Right cardiac atrium (tissue), 5 donors: ENCODE measurements around the gene THADA. TPM values are rescaled to one million over a fixed set of nuclear protein-coding genes. Genes with fewer than 3 reads are reported as not detected.

Source experiments
- ATAC-seq, 2 donors: fragments of 200-7000 bp; cut with Tn5 transposase; one replicate each; pipeline versions ENCODE4 v1.8.0 to v1.9.1; 2020; ENCODE audit warnings: moderate library complexity in 2 of 2, mild to moderate bottlenecking in 1 of 2
- DNase-seq, 3 donors: peaks; one replicate each; pipeline ENCODE4 v3.0.0-alpha.2; 2020
- H3K27ac ChIP-seq: one replicate; pipeline ENCODE4 v1.5.1; 2013; ENCODE audit warnings: mild to moderate bottlenecking, low read length, control low read depth, moderate library complexity
- H3K27me3 ChIP-seq: one replicate; pipeline ENCODE4 v1.6.1; 2013; ENCODE audit not compliant: control insufficient read depth, insufficient read depth
- H3K4me1 ChIP-seq: one replicate; pipeline ENCODE4 v1.6.1; 2013; ENCODE audit warnings: low read length; ENCODE audit not compliant: control insufficient read depth, insufficient read depth
- H3K4me3 ChIP-seq: one replicate; pipeline ENCODE4 v1.5.1; 2013; ENCODE audit warnings: low read length, control low read depth
- H3K9me3 ChIP-seq: one replicate; pipeline ENCODE4 v1.6.1; 2013; ENCODE audit warnings: low read length; ENCODE audit not compliant: control insufficient read depth
- WGBS: extraction: QIAGEN DNeasy Blood & Tissue Kit; methylation state at CpG from one replicate; pipeline ENCODE4 v1.1.7; 2013; 5-methylcytosine and 5-hydroxymethylcytosine counted together
- intact Hi-C, 4 donors: fragments of 100-400 bp; cut with DNase I; formaldehyde crosslinking; loops; one replicate each; pipeline versions ENCODE4 v1.11.0 to v1.14.0; 2022 to 2023
- polyA plus RNA-seq: library from polyadenylated mRNA; stranded (reverse); fragments of 200-250 nt; gene quantifications from one replicate; pipeline ENCODE4 v1.2.3, GENCODE V29; 2013
- total RNA-seq, 4 donors: library from RNA; stranded (reverse); fragmentation: NEBNext Ultra II Directional; extraction: Animal tissue kit (Norgen Biotek cat#: 25700); gene quantifications; one replicate each; pipeline ENCODE4 v1.2.1, GENCODE V29; 2021
- donor health status: healthy with polysubstance abuse.
- donor health status: DM: no; HTN: yes; CAD: no.
- donor health status: DM: no; HTN: no; CAD: no.
- donor health status: DM: no; HTN: yes; CAD: no; lungs with severe emphysema.
- donor health status: DM: yes; HTN: yes; CAD: no.

Gene THADA
- total and polyA plus RNA-seq, 5 donors: 10.6 to 20.7 (median 19.8) TPM

DNA sequence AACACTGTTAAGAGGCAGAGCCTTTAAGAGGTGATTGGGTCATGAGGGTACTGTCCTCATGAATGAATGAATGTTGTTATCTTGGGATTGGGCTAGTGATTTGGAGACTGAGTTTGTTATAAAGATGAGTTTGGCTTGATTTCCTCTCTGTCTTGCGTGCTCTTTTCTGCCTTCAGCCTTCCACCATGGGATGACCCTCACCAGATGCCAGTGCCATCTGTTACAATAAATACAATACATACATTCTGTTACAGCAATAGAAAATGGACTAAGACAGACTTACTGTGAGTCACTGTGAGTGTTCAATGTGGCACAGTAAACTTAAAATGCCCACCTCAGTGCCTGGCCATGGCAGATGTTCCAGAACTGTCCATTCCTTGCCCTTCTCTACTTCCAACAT is 274.4 kb downstream of the THADA start:
- DNase-seq (no peak), ATAC-seq (no peak)
- peaks cover 5% of the 10 kb centered on the region for H3K4me1 ChIP-seq
- WGBS: 100% methylated on average over 1 of the region's 1 CpG
- H3K27me3 ChIP-seq: no peaks in the 10 kb centered on the region
- H3K4me3 ChIP-seq: no peak overlapping the region
- H3K9me3 ChIP-seq: no peaks in the 10 kb centered on the region
- no peak overlapping the region for H3K27ac ChIP-seq
- intact Hi-C loops: no loop called here

DNA sequence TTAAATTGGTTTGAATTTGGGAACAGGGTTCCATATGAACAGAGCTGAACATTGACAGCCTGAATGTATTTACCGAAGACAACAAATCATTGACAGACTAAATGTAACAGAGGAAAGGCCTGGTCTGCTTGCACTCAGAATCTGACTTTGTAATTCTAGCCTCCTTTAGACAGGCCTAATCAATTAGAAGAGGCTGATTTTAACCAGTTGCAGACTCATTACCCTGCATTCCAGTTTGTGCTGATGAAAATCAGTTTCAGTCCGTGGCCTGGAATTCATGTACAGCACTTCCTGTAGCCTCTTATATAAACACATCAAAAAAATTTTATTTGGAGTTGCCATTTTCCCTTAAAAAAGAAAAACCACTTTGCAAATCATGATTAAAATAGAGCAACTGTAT is 276.3 kb downstream of the THADA start:
- intact Hi-C loops: no loop called here
- WGBS: 73% methylated on average over 2 of the region's 2 CpGs
- Histone ChIP-seq H3K4me3 (no peak overlapping the region), H3K4me1 (peaks cover 5% of the 10 kb centered on the region), H3K27ac (no peak overlapping the region), H3K27me3 (no peaks in the 10 kb centered on the region), H3K9me3 (no peaks in the 10 kb centered on the region)
- ATAC-seq: no peak
- DNase-seq: no peak

- Histone ChIP-seq H3K4me1 (peaks cover 2% of the 10 kb centered on the region), H3K27me3 (no peaks in the 10 kb centered on the region), H3K4me3 (no peak overlapping the region), H3K27ac (no peak overlapping the region), H3K9me3 (no peaks in the 10 kb centered on the region)
- ATAC-seq: no peak
- intact Hi-C loops: no loop called here
- no peak for DNase-seq
Observed at GRCh38 chr2:43318791-43319190, 277.0 kb downstream of the THADA start.

DNA sequence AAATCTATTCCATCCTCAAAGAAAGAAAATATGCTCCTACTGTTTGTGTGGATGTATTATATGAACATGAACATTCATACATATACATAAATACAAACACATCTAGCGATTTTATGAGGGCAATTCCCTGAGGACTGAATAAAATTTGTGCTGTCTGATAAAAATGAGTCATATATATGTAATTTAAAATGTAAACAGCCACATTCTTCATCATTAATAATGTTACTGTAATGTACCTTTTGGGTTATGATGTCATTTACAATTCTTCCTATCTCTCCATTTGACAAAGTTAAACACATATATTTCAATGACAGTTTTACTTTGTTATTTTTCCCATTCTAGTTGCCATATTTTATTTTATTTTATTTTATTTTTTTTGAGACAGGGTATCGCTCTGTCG is 278.2 kb downstream of the THADA start:
- Histone ChIP-seq H3K4me3 (no peak overlapping the region), H3K4me1 (peaks cover 4% of the 10 kb centered on the region), H3K27ac (no peak overlapping the region), H3K27me3 (no peaks in the 10 kb centered on the region), H3K9me3 (no peaks in the 10 kb centered on the region)
- no peak for ATAC-seq
- WGBS: 92% methylated on average over 3 of the region's 3 CpGs
- DNase-seq: no peak
- intact Hi-C loops: no loop called here

DNA sequence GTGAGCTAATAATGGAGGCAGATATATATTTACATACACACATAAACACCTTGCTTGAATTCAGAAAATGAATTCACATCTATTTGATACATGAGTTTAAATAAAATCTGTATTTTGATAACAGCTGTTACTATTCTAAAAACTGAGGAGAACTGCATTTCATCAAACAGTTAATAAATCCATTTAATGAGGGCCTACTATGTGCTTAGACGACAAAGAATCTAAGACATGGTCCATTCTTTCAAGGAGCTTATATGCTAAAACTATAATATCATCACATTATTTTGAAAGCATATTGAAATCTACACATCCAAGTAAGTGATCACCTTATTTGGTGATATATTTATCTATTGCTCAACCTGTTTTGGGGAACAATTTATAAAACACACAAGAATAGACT is 278.6 kb downstream of the THADA start:
- DNase-seq (no peak), ATAC-seq (no peak)
- H3K27ac ChIP-seq: no peak overlapping the region
- no peaks in the 10 kb centered on the region for H3K9me3 ChIP-seq
- no peak overlapping the region for H3K4me3 ChIP-seq
- H3K4me1 ChIP-seq: peaks cover 4% of the 10 kb centered on the region
- no peaks in the 10 kb centered on the region for H3K27me3 ChIP-seq
- intact Hi-C loops: no loop called here
- WGBS: 95% methylated on average over 1 of the region's 1 CpG

GRCh38 chr2:43315482-43315881 is 280.4 kb downstream of the THADA start:
- DNase-seq (no peak), ATAC-seq (no peak)
- no peaks in the 10 kb centered on the region for H3K9me3 ChIP-seq
- no peaks in the 10 kb centered on the region for H3K27me3 ChIP-seq
- no peak overlapping the region for H3K27ac ChIP-seq
- 96% methylated on average over 2 of the region's 2 CpGs for whole genome bisulfite sequencing
- H3K4me1 ChIP-seq: peaks cover 4% of the 10 kb centered on the region
- intact Hi-C loops: no loop called here
- H3K4me3 ChIP-seq: no peak overlapping the region

GRCh38 chr2:43314299-43314927 is 281.4 kb downstream of the THADA start:
- no peaks in the 10 kb centered on the region for H3K9me3 ChIP-seq
- no peak for DNase-seq
- peaks cover 4% of the 10 kb centered on the region for H3K4me1 ChIP-seq
- H3K27me3 ChIP-seq: no peaks in the 10 kb centered on the region
- H3K4me3 ChIP-seq: no peak overlapping the region
- H3K27ac ChIP-seq: no peak overlapping the region
- ATAC-seq: no peak
- 67% methylated on average over 5 of the region's 5 CpGs for WGBS
- intact Hi-C loops: no loop called here

DNA sequence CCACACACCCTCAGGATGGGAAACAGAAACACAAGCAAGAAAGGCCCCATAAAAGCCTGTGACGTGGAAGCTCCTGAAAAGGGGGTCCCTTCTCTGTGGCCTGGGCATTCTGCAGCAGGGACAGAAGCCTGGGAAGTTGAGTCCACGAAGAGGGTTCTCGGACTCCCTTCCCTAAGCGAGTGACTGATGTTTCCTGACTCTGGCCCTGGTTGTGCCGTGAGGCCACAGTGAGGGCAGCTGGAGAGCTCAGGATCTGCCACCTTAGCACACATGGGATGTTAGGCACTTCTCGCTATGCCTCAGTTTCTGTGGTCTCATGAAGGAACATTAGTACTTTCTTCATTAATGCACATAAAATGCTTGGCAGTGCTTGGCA is 282.2 kb downstream of the THADA start:
- peak; percentile 26 to 35 for ATAC-seq
- H3K27ac ChIP-seq: peak overlapping the region; percentile 89
- H3K4me1 ChIP-seq: peaks cover 4% of the 10 kb centered on the region
- H3K4me3 ChIP-seq: no peak overlapping the region
- H3K9me3 ChIP-seq: no peaks in the 10 kb centered on the region
- WGBS: 94% methylated on average over 6 of the region's 6 CpGs
- DNase-seq: no peak
- H3K27me3 ChIP-seq: no peaks in the 10 kb centered on the region
- intact Hi-C loops: no loop called here

DNA sequence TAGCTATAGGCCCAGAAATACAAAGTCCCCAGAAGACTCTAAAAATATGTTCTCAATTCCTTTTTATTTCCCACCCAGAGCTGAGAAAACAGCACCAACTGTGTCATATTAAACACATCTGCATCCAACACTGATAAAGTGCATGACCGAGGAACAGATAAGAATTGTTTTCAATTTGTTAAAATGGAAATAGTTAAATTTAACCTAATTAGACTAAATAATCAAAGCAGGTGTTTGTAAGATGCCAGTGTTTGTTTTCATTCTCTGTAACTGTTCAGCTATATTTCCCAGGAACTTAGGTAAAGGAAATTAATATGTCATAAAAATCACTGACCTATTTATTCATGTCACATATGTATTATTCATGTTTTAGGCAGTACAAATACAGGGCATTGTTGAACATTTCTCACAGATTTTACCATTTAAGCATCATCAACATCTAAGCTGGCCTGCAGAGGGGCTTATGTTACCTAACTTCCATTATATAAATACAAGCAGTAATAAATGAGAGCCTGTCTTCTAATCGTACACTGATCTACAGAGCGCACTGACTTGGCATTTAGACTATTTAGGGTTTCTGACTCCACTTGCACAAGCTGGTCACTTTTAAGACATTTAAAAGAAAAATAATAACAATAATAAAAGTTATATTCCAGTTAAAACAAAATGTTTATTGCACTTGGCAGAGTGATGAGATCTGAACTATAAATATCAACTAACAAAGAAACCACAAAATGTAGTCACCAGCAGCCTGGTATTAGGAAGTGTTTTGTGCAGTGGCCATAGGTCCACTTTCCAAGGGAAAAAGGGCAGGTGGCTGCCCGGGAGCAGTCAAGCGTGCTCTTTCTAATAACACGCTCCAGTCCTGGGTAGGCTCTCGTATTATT is 282.8 kb downstream of the THADA start:
- 60% methylated on average over 7 of the region's 7 CpGs for WGBS
- intact Hi-C loops: no loop called here
- H3K27me3 ChIP-seq: no peaks in the 10 kb centered on the region

DNA sequence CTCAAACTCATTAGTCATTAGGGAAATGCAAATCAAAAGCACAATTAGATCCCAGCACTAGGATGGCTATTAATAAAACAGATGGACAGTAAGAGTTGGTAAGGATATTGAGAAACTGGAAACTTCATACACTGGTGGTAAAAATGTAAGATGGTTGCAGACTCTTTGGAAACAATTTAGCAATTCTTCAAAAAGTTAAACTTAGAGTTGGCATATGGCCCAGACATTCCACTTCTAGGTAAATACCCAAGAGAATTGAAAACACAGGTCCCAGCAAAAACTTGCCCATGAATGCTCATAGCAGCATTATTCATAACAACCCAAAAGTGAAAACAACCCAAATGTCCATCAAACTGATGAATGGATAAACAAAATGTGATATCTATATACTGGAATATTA is 284.6 kb downstream of the THADA start:
- no peak for DNase-seq
- H3K27ac ChIP-seq: no peak overlapping the region
- no peak for ATAC-seq
- intact Hi-C loops: no loop called here
- no peaks in the 10 kb centered on the region for H3K27me3 ChIP-seq
- no peak overlapping the region for H3K4me3 ChIP-seq
- peaks cover 7% of the 10 kb centered on the region for H3K4me1 ChIP-seq
- H3K9me3 ChIP-seq: no peaks in the 10 kb centered on the region

More for the DNA sequence above, 282.8 kb downstream of the THADA start:
- H3K4me3 ChIP-seq: no peak overlapping the region
- no peak for DNase-seq
- H3K9me3 ChIP-seq: no peaks in the 10 kb centered on the region
- ATAC-seq: peak; percentile 34 to 36
- peaks cover 4% of the 10 kb centered on the region for H3K4me1 ChIP-seq
- H3K27ac ChIP-seq: peak overlapping the region; percentile 89

- 79% methylated on average over 1 of the region's 1 CpG for WGBS
- Histone ChIP-seq H3K4me3 (no peak overlapping the region), H3K4me1 (peaks cover 14% of the 10 kb centered on the region), H3K27ac (no peak overlapping the region), H3K9me3 (no peaks in the 10 kb centered on the region), H3K27me3 (no peaks in the 10 kb centered on the region)
- ATAC-seq: no peak
- DNase-seq: no peak
- intact Hi-C loops: no loop called here
Observed at GRCh38 chr2:43309935-43310334, 285.9 kb downstream of the THADA start.
